GM21381 (cell line): ENCODE results near the gene COL6A1.
"Not testable (repeated sequence)": the region's sequence is repeated elsewhere in the genome, so short reads cannot be mapped to it uniquely, and the experiment has no call there.

Source experiments
- ATAC-seq: cut with Tn5 transposase; IDR thresholded peaks from one replicate; pipeline ENCODE4 v1.9.1; 2021; ENCODE audit warnings: mild to moderate bottlenecking, moderate library complexity; ENCODE audit not compliant: unreplicated experiment

Gene COL6A1

DNA sequence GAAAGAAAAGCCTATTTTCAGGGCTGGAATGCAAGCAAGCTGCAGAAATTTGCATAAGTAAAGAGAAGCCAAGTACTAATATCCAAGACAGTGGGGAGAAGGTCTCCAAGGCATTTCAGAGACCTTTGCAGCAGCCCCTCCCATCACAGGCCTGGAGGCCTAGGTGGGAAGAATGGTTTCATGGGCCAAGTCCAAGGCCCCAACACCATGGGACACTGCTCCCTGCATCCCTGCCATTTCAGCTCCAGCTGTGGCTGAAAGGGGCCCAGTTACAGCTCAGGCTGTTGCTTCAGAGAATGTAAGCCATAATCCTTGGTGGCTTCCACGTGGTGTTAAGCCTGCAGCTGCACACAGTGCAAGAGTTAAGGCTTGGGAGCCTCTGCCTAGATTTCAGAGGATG is 16.9 kb upstream of the COL6A1 start:
- ATAC-seq: no peak

DNA sequence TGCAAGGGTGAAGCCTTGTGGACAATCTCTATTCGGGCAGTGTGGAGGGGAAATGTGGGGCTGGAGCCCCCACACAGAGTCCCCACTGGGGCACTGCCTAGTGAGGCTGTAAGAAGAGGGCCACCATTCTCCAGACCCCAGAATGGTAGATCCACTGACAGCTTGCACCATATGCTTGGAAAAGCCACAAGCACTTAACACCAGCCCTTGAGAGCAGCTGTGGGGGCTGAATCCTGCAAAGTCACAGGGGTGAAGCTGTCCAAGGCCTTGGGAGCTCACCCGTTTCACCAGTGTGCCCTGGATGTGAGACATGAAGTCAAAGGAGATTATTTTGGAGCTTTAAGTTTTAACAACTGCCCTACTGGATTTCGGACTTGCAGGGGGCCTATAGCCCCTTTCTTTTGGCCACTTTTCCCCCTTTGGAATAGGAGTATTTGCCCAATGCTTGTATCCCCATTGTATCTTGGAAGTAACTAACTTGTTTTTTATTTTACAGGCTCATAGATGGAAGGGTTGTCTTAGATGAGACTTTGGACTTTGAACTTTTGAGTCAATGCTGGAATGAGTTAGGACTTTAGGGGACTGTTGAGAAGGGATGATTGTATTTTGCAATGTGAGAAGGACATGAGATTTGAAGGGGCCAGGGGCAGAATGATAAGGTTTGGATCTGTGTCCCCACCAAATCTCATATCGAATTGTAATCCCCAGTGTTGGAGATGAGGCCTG is 16.3 kb upstream of the COL6A1 start:
- ATAC-seq: no peak

DNA sequence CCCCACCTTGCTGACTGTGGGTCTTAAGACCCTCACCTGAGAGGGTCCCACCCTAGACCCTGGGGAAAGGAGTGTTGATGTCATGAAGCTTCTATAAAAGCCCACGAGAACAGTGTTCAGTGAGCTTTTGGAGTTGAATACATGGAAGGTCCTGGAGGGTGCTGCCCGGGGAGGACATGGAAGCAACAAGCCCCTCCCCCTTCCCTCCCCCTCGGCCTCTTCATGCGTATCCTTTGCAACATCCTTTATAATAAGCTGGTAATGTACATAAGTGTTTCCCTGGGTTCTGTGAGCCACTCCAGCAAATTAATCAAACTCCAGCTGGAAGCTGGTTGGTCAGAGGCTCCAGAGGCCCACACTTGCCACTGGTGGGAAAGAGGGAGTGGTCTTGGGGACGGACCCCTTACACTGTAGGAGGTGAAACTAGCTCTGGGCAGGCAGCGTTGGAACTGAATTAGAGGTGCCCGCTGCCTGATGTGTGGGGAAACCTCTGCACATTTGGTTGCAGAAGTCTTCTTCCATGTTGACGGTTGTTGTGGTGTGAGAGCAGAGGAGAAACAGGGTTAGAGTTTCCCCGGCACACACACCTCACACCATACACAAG is 14.7 kb upstream of the COL6A1 start:
- no peak for ATAC-seq

DNA sequence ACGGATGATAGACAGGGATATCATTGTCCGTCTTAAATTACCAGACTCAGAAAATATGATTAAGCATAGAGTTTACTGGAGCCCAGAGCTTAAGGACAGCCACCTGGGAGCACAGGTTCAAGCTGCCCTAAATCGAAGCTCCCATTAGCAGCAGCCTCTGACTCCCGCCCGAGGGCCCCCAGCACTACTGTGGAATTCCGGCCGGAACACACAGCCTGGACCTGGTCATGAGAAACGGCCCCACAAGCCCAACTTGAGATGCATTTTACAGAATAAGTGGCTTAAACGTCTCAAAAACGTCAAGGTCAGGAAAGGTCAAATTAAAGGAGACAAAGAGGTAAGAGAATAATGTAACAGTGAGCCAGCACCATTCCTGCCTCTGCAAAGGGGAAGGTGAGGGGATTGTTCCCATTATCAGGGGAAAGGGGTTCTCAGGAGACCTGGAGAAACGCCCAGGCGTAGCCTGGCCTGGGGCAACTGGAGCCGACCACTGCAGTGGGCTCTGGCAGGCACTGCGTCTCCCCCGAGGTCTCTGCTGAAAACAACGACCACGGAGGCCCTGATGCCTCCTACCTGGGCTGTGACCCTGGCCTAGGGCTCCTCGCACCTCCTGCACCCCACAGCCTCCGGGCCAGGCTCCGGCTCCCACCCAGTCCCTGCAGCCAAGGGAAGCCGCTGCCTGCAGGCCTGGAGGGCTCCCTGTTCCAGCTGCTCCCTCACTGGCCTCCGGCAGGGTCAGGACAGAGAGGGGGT is 11.5 kb upstream of the COL6A1 start:
- ATAC-seq: no peak

DNA sequence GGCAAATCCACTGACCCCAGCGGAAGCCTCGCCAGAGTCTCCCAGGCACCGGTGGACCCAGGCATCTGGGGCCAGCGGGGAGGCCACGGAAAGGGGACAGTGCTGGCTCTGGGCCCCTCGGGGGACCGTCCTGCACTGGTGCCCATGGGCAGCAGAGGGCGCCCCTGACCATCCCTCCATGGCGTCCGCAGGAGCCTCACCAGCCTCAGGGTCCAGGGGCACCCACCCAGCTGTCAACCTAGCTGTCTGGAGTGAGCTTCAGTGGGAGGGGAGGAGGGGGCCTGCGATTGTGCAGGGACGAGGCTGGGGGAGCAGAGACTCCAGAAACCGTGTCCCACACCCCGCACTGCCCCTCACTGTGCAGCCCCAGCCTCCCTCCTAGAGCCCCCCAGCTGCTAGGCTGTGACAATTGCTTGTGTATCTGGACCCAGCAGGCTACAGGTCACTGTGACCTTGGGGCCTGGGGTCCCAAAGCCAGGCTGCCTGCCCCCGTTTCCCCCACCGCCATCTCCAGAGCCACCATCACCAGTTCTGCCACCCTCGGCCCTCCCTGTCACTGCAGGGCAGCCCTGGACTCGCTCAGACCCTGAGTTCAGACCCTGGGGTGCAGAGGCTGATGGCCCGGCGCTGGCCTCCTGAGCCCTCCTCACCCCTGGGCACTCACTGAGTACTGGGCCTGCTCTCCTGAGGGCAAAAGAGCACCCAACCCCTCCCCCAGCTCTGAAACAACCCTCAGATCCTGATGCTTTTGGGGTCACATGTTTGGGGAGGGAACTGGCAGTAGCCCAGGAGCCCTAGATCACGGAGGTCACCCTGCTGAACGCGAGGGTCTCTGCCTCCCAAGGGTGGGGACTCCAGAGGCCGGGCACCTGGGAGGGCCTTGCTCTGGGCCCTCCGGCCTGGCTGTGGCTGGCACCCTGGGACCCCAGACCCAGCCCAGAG is 10.6 kb upstream of the COL6A1 start:
- ATAC-seq: no peak

DNA sequence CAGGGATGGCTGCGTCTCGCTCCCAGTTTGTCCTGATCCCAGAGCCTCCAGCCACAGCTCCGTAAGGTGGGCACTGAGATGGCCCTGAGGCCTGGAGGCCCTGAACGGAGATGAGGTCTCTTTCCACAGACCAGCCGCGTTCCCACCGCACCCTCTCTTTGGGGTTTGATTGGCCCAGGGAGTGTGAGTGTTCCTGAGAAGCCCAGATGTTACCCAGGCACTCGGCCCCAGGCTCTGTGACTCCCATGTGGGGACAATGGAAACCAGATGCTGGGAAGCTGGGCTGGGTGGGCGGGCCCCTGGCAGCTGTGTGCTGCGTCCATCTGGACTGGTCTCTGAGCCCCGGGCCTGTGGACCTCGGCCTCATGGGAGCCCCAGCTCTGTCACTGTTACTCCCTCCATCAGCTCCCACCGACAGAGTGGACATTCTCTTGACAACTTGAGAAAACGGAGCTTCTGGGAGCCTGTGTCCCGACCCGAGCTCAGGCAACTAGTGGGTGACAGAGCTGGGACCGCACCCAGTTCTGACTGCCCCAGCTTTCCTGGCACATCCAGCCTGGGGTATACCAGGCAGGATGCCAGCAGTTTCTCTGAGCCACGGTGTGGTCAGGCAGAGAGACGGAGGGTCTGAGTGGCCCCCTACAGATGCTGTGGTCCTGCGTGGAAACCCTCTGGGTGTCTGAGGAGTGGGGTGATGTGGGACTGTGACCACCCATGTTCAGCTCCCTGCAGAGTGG is 9.8 kb upstream of the COL6A1 start:
- ATAC-seq: no peak

DNA sequence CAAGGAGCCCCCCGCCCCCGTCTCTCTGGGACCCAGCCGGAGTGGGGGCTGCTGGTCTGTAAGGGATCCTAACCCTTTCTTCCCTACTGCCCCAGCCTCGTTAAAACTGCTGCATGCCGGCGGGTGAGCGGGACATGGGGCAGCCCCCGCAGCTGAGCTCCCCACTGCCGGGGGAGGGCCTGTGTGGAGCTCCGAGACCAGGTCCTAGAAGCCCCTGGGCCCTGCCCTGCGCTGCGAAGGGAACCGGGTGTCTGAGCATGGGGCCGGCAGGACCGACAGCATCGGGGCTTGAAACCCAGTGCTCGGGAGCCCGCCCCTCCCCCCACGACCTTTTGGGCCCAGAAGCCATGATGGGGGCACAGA is 9.2 kb upstream of the COL6A1 start:
- no peak for ATAC-seq

DNA sequence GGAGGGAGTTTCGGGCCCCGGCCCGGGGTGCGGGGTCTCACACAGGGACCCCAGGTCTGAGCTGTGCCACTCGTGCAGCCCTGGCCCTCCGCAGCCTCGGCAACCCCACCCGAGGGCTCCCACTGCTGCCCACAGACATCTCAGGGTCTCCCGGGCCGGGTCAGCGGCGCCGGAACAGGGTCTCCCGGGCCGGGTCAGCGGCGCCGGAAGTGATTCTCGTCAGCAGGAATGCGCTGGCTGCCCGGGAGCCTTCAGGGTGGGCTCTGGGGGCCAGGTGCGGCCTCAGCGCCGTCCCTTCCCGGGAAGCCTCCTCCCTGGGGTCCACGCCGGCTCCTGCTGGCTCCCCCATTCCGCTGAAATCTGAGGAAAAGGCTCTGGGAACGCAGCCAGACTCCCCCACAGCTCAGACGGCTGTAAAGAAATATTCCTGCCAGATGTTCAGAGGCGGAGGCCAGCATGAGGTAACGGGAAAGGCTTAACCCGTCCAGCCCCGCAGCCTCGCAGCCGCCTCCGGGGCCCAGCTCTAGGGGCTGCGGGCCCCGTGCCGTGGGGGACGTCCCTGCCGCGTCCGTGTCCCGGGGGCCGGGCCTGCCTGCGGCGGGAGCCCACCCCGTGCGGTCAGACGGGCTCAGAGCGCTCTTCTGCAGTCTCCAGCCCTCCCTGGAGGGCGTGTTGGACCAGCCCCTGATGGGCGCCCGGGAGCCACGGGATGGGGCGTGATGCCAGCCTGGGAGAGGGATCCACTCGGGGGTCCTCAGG is 8.7 kb upstream of the COL6A1 start:
- ATAC-seq: no peak

DNA sequence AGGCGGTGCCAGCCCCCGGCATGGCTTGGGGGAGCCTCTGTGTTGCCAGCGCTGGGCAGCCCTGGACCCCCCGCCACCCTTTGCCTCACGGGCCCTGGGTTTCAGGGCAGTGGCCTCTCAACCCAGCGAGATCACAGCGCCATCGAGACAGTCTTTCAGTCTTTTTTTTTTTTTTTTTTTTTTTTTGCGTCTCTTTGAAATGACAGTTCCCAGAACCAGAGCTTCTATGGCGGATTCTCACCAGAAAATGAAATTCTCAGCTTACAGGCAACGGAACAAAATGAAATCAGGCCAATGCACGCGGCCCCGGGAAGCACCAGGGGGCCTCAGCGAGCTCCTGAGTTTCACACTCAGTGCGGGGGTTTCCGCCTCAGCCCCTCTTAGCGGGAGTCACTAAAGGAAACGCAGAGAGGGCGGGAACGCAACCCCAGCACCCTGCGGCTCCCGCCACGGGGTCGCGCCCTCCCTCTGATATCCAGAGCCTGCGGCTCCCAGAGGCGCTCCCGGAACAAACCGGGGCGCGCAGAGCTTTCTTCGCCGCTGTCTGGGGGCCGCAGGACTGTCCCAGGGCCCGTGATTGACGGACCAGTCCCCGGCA is 8.0 kb upstream of the COL6A1 start:
- peak; percentile 58 for ATAC-seq

DNA sequence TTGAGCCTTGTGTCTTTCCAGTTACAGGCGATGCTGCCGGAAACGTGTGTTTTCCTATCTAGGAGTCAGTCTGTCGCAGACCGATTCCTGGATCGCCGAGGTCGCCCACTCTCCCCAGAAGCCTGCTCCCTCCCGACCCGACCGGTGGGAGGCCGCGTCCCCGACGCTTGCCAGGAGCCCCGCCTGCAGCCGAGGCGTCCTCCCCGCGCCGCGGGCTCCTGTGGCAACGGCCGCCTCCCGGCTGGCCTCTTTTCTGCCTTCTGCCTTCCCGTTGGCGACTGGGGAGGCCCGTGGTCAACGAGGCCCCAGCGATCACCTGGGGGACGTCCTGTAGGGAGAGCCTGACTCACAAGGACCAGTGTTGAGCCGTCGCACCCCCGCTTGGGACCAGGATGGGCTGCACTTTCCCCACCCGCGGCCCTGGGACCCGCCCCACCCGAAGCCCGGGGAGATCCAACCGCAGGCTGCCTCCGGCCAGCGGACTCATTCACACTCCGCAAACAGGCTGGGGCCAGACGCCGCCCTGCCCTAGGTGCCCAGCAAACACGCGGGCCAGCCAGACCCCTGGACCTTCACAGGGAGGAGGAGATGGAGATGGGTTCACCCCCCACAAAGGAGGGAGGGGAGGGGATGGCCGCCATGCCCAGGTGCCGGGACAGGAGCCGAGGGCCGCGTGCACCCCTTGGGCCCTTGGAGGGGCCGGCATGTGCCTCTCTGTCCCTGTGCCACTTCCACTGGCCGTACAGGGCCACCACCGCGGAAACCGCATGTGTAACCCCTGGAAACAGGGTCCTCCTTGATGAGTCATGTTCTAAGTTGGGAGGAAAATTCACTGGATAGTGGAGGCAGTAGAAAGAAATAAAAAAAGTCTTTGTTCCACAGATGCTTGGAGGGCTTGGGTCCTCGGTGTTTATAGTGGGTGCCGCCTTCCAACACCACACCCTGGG is 7.2 kb upstream of the COL6A1 start:
- no peak for ATAC-seq

DNA sequence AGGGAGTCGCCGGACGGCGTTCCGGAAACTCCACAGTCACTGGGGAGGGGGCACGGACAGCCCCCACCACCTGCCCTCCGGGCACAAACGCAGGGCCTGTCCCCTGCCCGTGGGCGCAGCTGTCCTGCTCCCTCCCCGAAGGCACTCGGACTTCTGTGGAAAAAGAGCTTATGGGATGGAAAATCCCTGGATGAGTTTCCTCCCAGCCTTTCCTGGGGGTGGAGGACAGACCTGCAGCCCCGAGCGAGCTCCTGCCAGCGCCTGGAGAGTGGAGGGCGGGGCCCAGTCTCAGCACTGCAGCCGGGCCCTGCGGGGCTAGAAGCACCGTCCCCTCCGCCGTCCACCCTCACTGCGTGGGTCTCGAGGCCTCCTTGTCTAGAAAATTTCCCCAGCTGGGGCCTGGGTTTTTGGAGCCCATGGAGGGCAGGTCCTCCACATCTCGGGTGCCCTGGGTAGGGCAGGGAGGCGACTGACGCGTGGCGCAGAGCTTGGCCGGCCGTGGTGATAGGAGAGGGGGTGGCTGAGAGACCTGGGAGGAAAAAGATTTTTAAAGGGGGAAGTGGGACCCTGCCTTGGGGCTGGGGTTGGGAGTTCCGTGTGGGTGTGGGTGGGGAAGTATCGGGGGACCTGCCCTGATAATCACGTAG is 6.4 kb upstream of the COL6A1 start:
- no peak for ATAC-seq

DNA sequence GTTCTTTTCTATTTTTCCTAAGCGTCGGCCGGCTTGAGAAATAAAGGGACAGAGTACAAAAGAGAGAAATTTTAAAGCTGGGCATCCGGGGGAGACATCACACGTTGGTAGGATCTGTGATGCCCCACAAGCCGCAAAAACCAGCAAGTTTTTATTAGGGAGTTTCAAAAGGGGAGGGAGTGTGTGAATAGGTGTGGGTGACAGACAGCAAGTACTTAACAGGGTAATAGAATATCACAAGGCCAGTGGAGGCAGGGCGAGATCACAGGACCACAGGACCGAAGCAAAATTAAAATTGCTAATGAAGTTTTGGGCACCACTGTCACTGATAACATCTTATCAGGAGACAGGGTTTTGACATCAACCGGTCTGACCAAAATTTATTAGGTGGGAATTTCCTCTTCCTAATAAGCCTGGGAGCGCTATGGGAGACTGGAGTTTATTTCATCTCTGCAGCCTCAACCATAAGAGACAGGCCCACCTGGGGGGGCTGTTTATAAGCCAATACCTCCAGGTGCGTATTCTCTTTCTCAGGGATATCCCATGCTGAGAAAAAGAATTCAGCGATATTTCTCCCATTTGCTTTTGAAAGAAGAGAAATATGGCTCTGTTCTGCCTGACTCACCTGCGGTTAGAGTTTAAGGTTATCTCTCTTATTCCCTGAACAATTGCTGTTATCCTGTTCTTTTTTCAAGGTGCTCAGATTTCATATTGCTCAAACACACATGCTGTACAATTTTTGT is 5.7 kb upstream of the COL6A1 start:
- ATAC-seq: not testable (repeated sequence)

DNA sequence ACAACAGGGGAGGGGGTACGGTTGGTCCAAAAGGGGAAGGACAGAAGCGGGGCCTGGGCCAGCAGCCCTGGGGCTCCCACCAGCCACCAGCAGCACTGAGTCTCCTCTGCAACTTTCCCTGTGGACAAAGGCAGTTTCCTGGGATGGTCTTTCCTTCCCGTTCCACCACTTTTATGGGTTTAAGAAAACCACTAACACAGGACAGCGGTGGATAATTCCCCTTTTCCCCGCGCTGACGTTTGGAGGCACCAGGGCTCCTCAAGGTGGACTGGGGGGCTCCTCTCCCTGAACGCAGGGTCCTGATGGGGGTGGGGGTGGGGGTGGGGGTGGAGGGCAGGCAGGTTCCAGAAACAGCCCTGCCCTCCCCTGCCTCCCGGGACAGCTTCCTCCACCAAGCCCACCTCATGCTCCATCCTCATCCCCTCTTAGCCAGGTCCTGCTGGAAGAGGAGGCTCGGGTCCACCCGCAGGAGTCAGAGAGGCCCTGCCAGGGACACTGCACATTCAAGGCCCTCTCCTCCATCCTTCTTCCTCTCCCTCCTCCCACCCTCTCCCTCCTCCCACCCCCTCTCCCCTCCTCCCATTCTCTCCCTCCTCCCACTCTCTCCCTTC is 4.8 kb upstream of the COL6A1 start:
- ATAC-seq: no peak

DNA sequence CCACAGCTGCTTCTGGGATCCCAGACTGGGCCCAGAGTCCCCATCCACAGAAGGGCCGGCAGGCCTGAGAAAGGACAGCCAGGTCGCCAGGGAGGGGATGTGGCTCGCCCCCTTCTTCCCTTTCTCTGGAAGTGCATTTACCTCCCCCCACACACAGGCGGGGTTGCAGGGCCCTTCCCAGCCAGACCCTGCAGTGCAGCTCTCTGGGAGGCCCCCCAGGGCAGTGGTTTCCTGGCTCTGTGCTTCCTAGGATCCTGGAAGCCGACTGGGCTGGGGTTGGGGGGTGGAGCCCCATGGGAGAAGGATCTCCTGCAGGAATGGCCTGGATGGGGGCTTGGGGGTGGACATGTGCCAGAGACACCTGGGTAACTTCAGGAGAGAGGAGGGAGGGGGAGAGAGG is 4.2 kb upstream of the COL6A1 start:
- no peak for ATAC-seq

DNA sequence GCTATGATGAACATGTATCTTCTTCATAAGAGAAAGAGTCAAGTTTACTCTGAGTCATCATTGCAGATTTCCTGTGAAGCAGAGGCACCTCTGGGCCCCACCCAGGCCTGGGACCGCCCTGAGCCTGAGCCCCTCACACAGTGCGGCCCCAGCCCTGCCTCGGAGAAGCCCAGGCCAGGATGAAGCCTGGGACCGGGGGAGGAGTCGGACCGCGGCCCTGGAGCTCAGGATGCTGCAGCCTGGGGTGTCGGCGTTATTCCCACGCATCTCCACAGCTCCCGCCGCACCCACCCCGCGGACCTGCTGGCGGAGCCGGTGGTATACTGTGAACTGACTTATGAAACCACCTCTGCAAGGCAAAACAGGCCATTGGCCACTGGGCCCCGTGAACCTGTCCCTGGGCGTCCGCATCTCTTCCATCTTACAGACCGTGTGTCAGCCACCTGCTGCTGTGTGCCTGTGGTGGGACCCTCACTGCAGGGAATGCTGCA is 2.4 kb upstream of the COL6A1 start:
- no peak for ATAC-seq

DNA sequence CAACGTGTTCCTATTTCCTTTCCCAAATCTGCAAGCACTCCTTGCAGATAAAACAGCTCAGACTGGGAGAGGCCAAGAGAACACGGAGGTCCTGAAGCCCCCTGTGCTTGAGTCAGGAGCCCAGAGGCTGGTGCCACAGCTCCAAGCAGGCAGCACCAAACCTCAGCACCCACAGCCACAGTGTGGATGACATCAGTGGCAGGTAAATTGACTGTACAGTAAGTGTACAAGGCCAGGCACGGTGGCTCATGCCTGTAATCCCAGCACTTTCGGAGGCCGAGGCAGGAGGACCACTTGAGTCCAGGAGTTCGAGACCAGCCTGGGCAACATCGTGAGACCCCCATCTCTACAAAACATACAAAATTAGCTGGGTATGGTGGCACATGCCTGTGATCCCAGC is 1.9 kb upstream of the COL6A1 start:
- ATAC-seq: no peak
